Activated naive CD4-positive, alpha-beta T cell (primary cell): Measurements from ENCODE around the gene SCYL1.

Experiments used
- DNase-seq, 4 experiments: peaks; one replicate each; lab custom pipeline; 2025; lab: John Stamatoyannopoulos, UW

The SCYL1 gene

DNA sequence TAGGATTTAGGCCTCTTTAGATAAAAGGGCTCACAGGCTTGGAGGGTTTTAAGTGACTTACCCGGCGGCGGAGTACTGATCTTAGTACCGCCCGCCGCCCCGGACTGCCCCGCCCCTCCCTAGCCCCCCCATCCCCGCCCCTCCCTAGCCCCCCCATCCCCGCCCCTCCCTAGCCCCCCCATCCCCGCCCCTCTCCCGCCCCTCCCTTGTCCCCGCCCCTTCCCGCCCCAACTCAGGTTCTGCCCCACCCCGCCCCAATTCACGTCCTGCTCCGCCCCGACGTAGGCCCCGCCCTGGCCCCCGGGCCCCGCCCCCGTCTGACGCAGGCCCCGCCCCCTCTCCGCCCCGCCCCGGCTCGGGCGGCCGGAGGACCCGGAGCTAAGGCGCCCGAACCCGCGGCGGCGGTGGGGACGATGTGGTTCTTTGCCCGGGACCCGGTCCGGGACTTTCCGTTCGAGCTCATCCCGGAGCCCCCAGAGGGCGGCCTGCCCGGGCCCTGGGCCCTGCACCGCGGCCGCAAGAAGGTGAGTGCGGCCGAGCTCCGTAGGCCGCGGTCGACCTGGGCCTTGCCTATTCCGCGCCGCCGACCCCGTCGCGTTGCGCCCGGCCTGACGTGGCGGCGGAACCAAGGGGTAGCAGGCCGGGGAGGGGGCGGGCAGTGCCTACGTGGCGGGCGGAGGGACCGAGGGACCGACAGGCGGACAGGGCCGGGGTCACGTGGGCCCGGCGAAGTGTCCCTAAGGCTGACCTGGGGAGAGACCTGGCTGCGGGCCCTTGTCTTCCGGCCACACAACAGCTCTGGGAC lies at the start of gene SCYL1:
SCYL1 (plus strand) TSS at position 343 of the 805 bp plus-strand sequence; CDS start at position 414, 71 bp downstream.
- peak; percentile 64 to 84 (median 72) for DNase-seq

DNA sequence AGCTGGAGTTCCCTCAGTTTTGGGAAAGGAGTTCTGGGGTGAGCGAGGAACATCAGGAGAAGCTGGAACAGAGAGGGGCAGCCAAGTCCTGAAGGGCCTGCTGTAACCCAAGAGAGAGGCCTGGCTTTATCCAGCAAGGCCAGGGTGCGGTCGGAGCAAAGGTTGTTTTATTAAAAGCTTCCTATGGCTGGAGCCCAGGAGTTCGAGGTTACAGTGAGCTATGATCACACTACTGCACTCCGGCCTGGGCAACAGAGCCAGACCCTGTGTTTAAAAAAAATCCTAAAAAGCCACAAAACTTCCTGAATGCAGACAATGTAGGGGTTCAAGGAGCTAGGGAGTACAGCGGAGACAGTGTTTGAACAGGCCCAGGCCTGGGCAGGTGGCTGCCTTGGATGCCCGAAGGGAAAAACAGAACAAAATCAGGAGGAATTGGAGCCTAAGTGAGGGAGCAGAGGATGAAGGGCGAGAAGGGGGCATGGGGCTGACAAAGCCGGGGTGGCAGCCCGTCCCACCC lies 48.2 kb upstream of the SCYL1 start:
- DNase-seq, result no peak

DNA sequence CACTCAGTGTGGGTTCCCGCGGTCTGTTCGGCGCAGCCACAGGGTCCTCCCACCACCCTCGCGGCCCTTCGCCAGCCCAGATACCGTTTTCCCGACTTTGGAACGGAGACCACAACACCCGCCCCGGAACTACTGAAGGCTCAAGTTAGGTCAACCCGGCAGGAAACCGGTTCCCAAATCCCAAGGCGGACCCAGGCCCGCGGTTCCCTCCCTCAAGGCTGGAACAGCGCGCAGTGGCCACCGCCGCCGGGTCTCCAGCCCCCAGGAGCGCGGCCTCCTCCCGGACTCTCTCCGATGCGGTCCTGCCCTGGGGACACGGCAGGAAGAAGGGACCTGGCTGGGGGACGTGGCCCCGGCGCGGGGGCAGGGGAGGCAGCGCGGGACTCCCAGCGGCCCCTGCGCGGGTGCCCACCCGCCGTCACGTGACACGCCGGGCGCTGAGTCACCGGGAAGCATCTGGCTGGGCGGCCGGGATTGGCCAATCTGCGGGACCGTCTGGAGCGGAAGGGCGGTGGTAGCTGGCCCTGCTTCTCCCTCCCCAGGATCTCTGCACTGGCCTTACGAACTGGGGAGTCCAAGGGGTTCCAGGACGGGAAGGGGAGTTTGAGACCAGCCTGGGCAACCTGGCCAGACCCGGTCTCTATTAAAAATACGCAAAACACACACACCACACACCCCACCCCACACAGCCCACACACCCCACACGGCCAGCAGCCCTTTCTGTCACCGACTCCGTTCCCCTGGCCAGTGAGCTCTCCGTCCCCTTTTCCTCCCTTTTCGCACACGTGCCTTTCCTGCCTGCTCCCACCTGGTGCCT lies 47.5 kb upstream of the SCYL1 start:
- DNase-seq, result peak; percentile 63 to 86 (median 70)

DNA sequence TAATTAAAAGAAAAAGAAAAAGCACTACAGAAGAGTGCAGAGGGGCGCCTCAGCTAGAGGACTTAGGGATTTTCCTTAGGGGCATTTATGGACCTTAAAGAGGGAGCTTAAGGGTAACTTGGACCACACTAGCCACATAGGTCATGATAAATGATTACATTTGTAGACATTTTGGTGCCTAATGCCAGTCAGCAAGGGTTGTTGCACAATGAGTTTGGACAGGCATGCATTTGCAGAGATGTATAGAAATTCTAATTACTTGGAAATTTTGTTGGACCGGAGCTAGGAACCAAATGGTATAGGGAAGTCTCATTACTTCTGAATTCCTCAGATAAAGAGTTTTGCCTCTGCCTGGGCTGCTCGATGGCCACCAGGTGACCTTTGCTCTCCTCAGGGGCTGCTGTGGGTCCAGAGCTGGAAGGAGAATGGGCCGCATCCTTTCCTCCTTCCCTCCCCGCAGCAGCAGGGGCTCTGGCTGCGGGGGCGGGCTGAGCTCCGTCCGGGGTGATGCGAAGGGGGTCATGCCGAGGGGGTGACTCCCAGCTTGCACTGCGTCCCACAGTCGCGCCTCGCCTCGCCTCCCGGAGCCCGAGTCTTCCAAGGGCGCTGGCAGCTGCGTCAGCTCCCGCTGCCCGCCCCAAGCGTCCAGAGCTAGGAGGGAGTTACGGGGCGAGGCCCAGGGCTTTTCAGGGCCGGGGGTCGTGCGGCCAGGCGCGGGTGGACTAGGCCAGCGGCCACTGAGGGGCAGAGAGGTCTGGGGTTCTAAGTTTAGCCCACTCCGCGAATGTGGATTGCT lies 46.3 kb upstream of the SCYL1 start:
- no peak for DNase-seq

DNA sequence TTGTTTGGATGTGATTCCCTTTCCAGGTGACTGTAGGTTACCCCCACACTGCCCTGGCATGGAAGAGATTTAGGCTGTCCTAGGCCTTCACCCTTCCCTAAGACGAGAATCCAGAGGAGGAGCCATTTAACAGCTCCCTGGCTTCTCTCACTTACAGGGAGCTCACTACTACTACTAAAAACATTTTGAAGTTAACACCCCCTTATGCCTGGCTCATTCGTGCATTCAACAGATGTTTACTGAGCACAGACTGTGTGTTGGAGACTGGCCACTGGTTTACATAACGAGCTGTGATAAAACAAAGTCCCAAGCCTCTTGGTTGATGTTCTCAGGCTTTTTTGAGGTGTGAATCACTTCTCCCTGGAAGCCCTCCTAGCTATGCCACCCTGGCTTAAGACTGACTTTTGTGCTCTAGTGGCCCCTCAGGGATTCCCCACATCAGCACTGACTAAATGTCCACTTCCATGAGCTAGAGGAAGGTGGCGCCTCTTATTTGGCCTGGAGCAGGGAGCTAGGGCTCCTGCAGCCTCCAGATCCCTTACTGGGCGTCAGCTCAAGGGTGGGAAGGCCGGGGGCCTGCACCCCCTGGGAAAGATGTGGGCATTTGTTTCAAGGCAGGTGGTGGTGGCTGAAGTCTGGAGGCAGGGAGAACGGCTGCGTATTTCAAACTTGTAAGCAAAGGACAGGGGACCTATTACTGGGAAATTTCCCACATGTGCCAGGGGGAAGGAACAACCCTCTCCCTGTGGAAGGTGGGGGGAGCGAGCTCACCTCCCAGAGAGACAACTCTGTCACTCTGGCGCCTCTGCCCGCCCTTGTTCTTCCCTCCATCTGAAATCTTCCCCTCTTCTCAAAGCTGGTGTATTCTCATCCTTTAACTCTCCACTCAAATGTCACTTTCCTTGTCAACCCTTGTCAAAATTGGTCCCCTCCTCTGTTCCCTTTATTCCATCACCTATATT lies 45.4 kb upstream of the SCYL1 start:
- DNase-seq, result no peak

DNA sequence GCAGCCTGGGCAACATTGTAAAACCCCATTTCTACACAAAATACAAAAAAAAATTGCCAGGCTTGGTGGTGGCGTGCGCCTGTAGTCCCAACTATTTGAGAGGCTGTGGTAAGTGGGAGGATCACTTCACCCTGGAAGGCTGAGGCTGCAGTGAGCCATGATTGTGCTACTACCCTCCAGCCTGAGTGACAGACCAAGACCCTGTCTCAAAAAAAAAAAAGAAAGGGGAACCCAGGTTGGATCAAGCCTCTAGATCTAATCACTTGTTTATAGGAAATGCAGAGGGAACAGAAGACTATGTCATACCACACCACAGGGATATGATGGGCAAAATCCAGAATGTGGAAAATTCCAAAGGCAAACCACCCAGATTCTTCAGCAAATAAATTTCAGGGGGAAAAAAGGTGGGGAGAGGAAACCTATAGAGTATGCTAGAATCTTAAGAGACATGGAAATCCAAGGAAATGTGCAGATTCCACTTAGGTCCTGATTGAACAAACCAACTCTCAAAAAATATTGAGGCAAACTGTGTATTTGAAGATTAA lies 42.5 kb upstream of the SCYL1 start:
- no peak for DNase-seq

DNA sequence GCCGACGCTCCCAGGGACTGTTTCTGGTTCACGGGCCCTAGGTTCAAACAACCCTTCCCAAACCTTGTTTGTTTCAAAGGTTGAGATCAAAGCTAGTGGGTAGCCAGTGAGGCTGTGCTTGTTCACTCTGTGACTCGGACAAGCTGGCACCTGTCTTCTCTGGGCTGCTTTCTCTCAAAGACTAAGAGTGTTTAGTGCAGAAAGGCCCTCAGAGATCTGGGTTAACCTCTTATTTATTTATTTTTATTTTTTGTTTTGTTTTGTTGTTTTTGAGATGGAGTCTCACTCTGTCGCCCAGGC lies 39.0 kb upstream of the SCYL1 start:
- no peak for DNase-seq

DNA sequence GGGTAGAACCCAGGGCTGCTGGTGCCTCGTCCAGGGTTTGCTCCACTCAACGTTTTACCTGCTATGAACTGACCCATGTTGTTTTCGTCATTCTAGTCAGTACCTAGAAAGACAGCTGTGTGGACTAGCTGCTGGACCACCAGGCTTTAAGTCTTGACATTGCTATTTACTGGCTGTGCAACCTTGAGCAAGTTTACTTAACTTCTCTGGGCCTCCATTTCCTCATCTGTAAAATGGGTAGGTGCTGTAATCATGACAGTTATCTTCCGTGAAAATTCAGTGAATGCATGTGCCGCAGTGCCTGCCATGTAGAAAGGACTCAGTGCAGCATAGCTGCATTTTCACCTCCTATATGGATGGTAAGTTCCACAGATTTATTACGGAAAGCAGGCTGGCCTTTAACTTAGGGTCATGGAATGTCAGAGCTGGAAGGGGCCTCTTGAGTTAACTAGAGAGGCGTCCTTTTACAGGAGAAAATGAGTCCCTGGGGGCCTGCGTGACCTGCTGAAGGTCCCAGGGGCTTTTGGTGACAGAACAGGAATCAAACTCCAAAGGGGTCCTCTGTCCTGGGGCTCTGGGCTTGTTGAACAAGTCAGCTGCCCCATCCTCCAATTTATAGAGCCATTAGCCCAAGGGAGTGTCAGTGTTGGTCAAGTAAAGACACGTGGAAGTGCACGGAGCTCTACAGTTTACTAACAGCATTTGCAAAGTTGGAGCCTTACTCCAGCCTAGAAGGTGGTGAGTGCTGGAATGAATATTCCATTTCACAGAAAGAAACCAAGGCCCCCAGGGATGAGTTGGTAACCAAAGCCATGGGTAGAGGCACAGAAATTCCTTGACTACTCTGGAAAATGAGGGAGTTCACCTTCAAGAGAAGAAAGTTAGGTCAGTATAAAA lies 38.1 kb upstream of the SCYL1 start:
- no peak for DNase-seq

DNA sequence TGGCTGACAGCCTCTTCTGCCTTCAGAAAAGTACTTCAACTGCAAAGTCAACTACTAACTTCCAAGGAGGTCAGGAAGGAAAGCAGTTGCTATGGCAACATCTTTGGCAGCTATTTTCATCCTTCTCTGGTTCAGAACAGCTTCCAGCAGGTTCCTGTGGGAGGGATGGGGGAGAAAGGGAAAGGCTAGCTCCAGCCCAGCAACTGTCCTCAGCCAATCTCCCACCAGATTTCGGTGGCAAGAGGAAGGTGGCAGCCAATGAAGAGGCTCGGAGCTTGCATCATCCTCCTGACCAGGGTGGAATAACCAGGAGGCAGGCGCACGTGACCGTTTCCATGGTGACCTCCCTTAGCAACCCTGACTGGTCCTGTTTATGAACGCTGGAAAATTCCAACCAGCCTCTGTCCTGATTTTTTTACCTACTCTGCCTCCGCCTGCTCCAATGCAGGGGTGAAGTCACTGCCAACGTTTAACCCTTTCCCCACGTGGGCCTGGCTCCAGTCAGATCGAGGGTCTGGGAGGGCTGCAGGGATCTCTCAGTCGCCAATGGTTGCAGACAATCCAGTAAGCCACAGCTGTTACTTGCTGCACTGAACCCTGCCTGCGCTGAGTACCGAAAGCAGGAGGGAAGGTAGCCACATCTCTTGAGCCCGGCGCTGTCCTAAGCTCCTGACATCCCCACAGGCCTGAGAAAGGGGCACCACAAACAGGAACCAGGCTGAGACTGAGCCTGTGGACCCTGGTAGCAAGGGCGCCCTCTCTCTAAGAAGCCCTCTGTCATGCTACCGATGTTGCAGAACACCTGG lies 37.2 kb upstream of the SCYL1 start:
- DNase-seq, result no peak

DNA sequence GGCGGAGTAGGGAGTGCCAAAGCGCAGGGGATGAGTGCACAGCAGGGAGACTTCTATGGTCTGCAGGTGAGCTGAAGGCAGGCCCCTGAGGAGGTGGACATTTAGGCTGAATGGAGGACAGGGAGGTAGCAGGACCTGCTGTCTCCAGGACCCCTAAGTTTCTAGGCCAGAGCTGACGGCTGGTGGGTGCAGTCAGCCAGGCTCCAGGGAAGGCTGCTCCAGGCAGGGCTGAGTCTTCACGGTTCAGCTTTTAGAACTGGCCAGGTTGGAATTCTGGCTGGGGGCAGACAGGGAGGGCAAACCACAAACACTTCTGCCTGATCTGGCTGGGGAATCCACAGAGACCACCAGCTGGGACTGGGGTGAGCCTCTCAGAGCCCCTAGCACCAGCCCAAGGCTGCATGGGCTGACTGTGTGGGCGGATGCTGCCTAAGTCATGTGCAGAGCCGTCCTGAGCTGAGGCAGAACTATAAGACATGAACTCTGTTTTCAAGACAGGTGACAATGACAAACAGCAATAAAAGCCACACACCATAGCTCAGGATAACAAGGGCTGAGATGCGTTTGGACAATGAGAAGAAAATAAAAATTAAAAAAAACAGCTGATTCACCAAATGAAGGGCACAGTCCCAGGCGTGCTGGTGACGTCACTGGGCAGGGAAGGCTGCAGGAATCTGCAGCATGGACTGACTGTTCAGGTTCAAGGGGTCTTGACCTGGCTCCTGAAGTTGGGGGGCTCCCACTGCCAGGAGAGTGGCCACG lies 36.4 kb upstream of the SCYL1 start:
- DNase-seq, result no peak

DNA sequence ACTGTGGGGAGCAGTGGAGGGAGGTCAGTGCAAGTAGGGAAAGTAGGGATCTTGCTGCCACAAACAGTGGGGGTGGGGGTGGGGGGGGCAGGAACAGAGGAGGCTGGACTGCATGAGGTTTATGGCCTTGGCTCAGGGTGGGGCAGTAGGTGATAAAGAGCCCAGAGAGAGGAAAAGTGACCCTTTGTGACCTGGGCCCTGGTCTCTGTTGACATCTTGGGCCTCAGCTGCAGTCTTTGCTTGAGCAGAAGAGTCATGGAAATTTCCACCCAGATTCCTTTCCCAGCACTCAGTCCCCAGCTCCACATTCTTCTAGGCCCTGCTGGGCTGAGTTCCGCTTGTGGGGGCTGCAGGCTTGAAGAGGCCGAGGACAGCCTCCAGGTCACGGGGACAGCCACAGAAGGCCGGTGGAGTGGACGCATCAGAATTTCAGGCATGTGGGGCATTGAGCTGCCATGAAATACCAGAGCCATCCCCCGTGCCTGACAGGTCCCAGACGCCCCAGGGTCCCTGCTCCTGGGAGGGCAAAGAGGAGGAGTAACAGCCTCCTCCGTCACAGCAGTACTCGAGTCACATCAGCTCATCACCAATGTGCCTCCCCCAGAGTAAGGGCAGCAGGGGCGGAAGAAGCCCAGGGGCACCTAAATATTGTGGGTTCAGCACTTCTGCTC lies 35.7 kb upstream of the SCYL1 start:
- DNase-seq, result no peak

DNA sequence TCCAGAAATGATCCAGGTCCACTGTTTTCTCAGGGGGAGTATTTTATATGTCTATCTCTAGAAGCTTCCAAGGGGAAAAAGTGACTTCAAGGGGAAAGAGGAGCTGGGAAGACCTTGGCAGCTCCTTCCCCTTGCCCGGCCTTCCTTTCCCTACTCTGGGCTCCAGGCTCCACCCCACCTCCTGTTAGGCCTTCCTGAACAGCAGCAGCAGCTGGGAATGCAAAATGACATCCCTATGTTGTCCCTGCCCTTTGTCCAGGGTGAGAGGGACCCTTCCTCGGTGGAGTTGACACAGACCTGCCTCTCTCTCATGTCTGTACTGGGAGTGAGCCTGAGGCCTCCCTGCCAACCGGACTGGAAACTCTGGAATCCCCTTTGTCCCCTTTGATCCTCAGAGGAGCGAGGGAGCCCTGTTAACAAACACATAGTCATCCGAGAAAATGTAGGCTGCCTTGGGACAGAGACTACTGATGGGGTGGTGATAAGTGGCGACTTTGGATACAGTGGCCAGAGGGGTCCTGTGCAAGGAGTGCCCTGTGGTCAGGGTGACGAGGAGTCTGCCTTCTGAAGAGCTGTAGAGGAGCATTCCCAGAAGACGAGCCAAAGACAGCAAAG lies 35.1 kb upstream of the SCYL1 start:
- no peak for DNase-seq

DNA sequence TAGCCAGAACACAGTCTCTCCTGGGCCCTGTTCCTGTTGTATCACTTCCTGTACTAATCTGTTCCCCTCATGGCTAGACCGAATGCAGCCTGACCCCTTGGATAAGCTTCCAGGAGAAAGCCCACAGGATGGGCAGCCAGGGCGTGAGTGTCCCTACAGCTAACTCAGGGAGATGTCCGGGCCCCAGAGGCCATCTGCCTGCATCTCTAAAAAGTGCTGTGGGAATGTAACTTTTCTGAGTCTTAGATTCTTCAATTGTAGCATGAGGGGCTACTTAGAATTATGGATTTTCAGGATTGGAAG lies 33.8 kb upstream of the SCYL1 start:
- no peak for DNase-seq

DNA sequence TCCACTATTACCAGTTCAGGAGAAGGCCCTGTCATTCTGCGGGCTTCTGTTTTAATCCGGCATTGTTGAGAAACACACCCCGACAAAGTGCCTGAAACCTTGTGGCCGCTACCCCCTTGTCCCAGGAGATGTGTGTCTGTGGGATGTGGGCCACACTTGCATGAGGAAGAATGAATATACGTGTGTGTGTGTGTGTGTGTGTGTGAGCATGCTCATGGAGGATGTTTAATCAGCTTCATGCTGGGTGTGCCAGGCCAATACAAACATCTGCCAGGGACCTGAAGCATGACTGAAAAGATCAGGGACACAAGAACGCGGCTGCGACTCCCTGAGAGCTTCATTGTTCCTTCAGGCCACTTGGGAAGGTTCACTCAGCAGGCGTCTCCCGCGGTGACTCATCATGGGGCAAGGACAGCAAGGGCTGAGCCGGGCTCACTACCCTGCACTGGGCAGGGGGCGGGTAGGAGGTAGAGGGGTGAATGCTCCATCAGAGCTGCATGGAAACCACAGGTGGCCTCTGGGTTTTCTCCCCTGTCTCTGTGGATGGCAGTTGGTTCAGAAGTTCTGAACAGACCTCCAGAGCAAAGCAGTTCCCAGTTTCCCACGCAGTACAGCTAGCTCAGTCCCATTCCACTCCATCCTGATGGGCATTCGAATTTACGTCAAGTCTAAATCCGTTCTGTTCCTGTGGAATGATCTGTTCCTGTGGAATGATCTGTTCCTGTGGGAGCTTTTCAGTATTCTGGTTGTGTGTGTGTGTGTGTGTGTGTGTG lies 33.1 kb upstream of the SCYL1 start:
- no peak for DNase-seq

DNA sequence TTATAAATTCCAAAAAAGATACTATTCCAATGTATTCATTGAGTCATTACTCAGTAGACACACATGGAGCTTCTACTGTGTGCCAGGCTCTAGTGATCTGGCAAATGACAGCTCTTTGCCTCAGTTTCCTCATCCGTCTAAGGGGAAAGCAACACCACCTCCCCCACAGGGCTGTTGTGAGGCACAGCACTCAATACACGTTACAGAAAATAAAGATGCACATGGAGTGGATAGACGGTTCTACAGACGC lies 32.6 kb upstream of the SCYL1 start:
- DNase-seq, result no peak

DNA sequence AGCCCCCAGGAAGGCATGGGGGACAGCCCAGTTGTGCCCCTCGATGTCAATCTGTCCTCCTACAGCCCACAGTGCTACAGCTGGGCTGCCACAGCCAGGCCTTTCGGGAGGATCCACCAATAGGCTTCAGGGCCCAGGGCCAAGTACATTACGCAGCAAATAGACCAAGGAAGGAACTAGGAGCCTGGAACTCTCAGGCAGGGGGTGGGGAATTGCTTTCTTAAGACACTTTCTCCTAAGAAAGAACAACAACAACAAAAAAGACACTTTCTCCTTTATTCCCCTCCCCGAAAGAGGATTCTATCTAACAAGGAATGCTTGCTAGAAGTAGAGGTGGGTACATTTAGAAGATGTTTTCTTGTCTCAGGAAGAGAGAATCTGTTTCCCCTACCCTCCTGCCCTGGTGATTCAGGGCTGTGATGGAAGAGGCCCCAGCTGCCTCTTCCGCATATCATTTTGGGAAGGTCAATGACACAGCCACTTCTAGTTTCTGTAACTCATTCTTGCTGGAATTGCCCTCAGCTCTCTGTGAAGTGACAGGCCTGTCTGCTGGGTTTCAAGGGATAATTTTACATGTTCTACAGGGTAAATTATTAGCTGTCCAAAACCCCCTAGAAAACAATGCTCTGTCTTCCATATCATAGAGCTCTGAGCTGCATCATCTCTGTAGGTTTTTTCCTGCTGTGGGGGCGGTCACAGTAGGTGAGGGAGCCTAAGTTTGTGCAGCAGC lies 32.1 kb upstream of the SCYL1 start:
- DNase-seq, result no peak
